ENCODE data around the gene BAHCC1. TPM values are rescaled to one million over a fixed set of nuclear protein-coding genes. Genes with fewer than 3 reads are reported as not detected.

The BAHCC1 gene
- total and polyA plus RNA-seq, 2 donors (not counting 1 experiment from before 2014, with no cell fraction given) = 1.8 to 7.3 TPM

GRCh38 chr17:81491761-81492160 is 96.5 kb downstream of the BAHCC1 start:
- H3K4me2 ChIP-seq (ENCODE audit: extremely low read depth, insufficient read depth, low read length) = no peak overlapping the region
- no peaks in the 10 kb centered on the region for H3K36me3 ChIP-seq (ENCODE audit: control insufficient read depth, insufficient read depth, low read length)
- H3K79me2 ChIP-seq (ENCODE audit: control insufficient read depth, insufficient read depth, low read length) = no peaks in the 10 kb centered on the region
- H3K9me3 ChIP-seq (ENCODE audit: control insufficient read depth, insufficient read depth, low read depth, low read length) = no peaks in the 10 kb centered on the region
- no peak overlapping the region for H3K9ac ChIP-seq (ENCODE audit: insufficient read depth, low read length)
- H2AFZ ChIP-seq (ENCODE audit: low read length) = no peak overlapping the region
- H4K20me1 ChIP-seq (ENCODE audit: control insufficient read depth, extremely low read depth, insufficient read depth, low read length) = no peaks in the 10 kb centered on the region
- H3K27ac ChIP-seq (ENCODE audit: insufficient read depth, low read length) = no peak overlapping the region
- peaks cover 3% of the 10 kb centered on the region for H3K4me1 ChIP-seq (ENCODE audit: control insufficient read depth, extremely low read depth, insufficient read depth, low read length)
- TF ChIP-seq EZH2 (IDR thresholded peaks at IDR 0.05; ENCODE audit: low read length, missing control alignments) = no peak
- DNase-seq (ENCODE audit: low read depth in 2 of 2) = no peak
- H3K4me3 ChIP-seq (replicated peaks in 1 of 4; ENCODE audit: control extremely low read depth in 1 of 4, insufficient read depth in 1 of 4, low read depth in 3 of 4, low read length in 4 of 4) = no peak overlapping the region
- H3K27me3 ChIP-seq (ENCODE audit: control insufficient read depth, insufficient read depth, low read length) = peaks cover 8% of the 10 kb centered on the region

GRCh38 chr17:81492202-81492601 is 96.9 kb downstream of the BAHCC1 start:
- no peaks in the 10 kb centered on the region for H4K20me1 ChIP-seq (ENCODE audit: control insufficient read depth, extremely low read depth, insufficient read depth, low read length)
- H3K9ac ChIP-seq (ENCODE audit: insufficient read depth, low read length) = no peak overlapping the region
- H3K4me3 ChIP-seq (replicated peaks in 1 of 4; ENCODE audit: control extremely low read depth in 1 of 4, insufficient read depth in 1 of 4, low read depth in 3 of 4, low read length in 4 of 4) = no peak overlapping the region
- H2AFZ ChIP-seq (ENCODE audit: low read length) = no peak overlapping the region
- no peak for TF ChIP-seq CTCF (conservative IDR thresholded peaks at IDR 0.05 in 1 of 2, IDR thresholded peaks at IDR 0.05 in 1 of 2; ENCODE audit: low read depth in 1 of 2, low read length in 2 of 2)
- no peak for TF ChIP-seq EZH2 (IDR thresholded peaks at IDR 0.05; ENCODE audit: low read length, missing control alignments)
- H3K4me1 ChIP-seq (ENCODE audit: control insufficient read depth, extremely low read depth, insufficient read depth, low read length) = peaks cover 3% of the 10 kb centered on the region
- no peak for DNase-seq (ENCODE audit: low read depth in 2 of 2)
- no peak overlapping the region for H3K27ac ChIP-seq (ENCODE audit: insufficient read depth, low read length)
- no peaks in the 10 kb centered on the region for H3K9me3 ChIP-seq (ENCODE audit: control insufficient read depth, insufficient read depth, low read depth, low read length)
- no peak overlapping the region for H3K4me2 ChIP-seq (ENCODE audit: extremely low read depth, insufficient read depth, low read length)
- peaks cover 8% of the 10 kb centered on the region for H3K27me3 ChIP-seq (ENCODE audit: control insufficient read depth, insufficient read depth, low read length)
- H3K36me3 ChIP-seq (ENCODE audit: control insufficient read depth, insufficient read depth, low read length) = no peaks in the 10 kb centered on the region
- no peaks in the 10 kb centered on the region for H3K79me2 ChIP-seq (ENCODE audit: control insufficient read depth, insufficient read depth, low read length)

- Histone ChIP-seq H3K4me3 (replicated peaks in 1 of 4; ENCODE audit: control extremely low read depth in 1 of 4, insufficient read depth in 1 of 4, low read depth in 3 of 4, low read length in 4 of 4) (no peak overlapping the region), H4K20me1 (ENCODE audit: control insufficient read depth, extremely low read depth, insufficient read depth, low read length) (no peaks in the 10 kb centered on the region), H2AFZ (ENCODE audit: low read length) (no peak overlapping the region), H3K27ac (ENCODE audit: insufficient read depth, low read length) (no peak overlapping the region), H3K4me1 (ENCODE audit: control insufficient read depth, extremely low read depth, insufficient read depth, low read length) (peaks cover 3% of the 10 kb centered on the region), H3K4me2 (ENCODE audit: extremely low read depth, insufficient read depth, low read length) (no peak overlapping the region), H3K36me3 (ENCODE audit: control insufficient read depth, insufficient read depth, low read length) (no peaks in the 10 kb centered on the region), H3K9me3 (ENCODE audit: control insufficient read depth, insufficient read depth, low read depth, low read length) (no peaks in the 10 kb centered on the region), H3K79me2 (ENCODE audit: control insufficient read depth, insufficient read depth, low read length) (no peaks in the 10 kb centered on the region), H3K9ac (ENCODE audit: insufficient read depth, low read length) (no peak overlapping the region), H3K27me3 (ENCODE audit: control insufficient read depth, insufficient read depth, low read length) (peaks cover 8% of the 10 kb centered on the region)
- no peak for DNase-seq (ENCODE audit: low read depth in 2 of 2)
- TF ChIP-seq EZH2 (IDR thresholded peaks at IDR 0.05; ENCODE audit: low read length, missing control alignments) (no peak), CTCF (conservative IDR thresholded peaks at IDR 0.05 in 1 of 2, IDR thresholded peaks at IDR 0.05 in 1 of 2; ENCODE audit: low read depth in 1 of 2, low read length in 2 of 2) (no peak)
Observed at GRCh38 chr17:81492706-81493105, 97.4 kb downstream of the BAHCC1 start.
